D721Med (cell line): ENCODE results near the gene BDH1.

Experiments
- DNase-seq: peaks from one replicate; pipeline ENCODE4 v3.0.0; 2011; ENCODE audit warnings: low spot score; ENCODE audit not compliant: insufficient read length
- FAIRE-seq: peaks from 2 replicates; lab custom pipeline; 2011; peaks lifted over from hg19 to GRCh38; lab: Jason Lieb, UNC
- CTCF ChIP-seq: IDR thresholded peaks from 2 replicates; pipeline ENCODE4 v1.5.1; 2012; ENCODE audit warnings: mild to moderate bottlenecking, control low read depth; ENCODE audit not compliant: insufficient read depth; ENCODE audit errors: missing control alignments

The BDH1 gene

GRCh38 chr3:197491478-197491877 lies 64.3 kb downstream of the BDH1 start:
- no peak for TF ChIP-seq CTCF
- FAIRE-seq (no peak), DNase-seq (no peak)

GRCh38 chr3:197490098-197491058 lies 65.4 kb downstream of the BDH1 start:
- DNase-seq, result no peak
- TF ChIP-seq CTCF, result no peak
- no peak for FAIRE-seq

GRCh38 chr3:197487911-197488391 lies 67.8 kb downstream of the BDH1 start:
- no peak for TF ChIP-seq CTCF
- DNase-seq (no peak), FAIRE-seq (no peak)

- FAIRE-seq, result no peak
- DNase-seq, result no peak
- no peak for TF ChIP-seq CTCF
Observed at GRCh38 chr3:197486861-197487260, 68.9 kb downstream of the BDH1 start.

GRCh38 chr3:197485143-197485542 lies 70.6 kb downstream of the BDH1 start:
- DNase-seq, result no peak
- FAIRE-seq, result no peak
- no peak for TF ChIP-seq CTCF

GRCh38 chr3:197484204-197484901 lies 71.4 kb downstream of the BDH1 start:
- FAIRE-seq (no peak), DNase-seq (no peak)
- no peak for TF ChIP-seq CTCF
